Esophagus muscularis mucosa (tissue), 4 donors: ENCODE results near the gene FAM149A.

Experiments used
- CTCF ChIP-seq, 3 experiments: fragments of 200-600 bp in 2 of 3; fragments of 450-650 bp in 1 of 3; sonication (generic) in 2 of 3; IDR thresholded peaks; one replicate each; pipeline ENCODE4 v1.5.1; 2017 to 2019; ENCODE audit warnings: antibody characterized with exemption in 3 of 3, mild to moderate bottlenecking in 2 of 3, moderate library complexity in 1 of 3
- EP300 ChIP-seq: sonication (generic); formaldehyde crosslinking; IDR thresholded peaks from one replicate; pipeline ENCODE4 v1.6.1; 2017; ENCODE audit warnings: antibody characterized with exemption
- POLR2A ChIP-seq: fragments of 450-650 bp; IDR thresholded peaks from one replicate; pipeline ENCODE4 v1.6.1; 2017; ENCODE audit warnings: antibody characterized with exemption, moderate library complexity, mild to moderate bottlenecking, low read depth
- POLR2AphosphoS5 ChIP-seq, 2 donors: sonication (generic); formaldehyde crosslinking; IDR thresholded peaks; one replicate each; pipeline ENCODE4 v1.6.1; 2017; ENCODE audit warnings: antibody characterized with exemption in 2 of 2

DNA sequence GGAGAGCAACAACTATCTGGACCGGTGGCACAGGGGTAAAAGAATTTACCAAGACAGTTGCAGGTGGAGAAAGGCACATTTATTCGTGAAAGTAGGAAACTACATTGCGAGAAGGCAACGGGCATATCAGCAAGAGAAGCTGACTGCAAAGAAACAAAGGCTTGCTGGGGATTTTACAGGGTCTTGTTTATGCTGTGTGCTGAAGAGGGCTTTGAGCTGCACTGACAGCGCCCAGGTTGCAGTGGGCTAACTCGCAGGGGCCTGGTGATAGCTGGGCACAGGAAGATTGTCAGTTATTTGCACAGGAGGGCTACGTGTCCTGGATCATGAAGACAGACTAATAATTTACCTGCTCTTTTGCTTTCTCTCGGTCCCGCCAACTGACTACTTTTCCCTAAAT is 24.8 kb upstream of the FAM149A start:
- TF ChIP-seq POLR2A (no peak), POLR2AphosphoS5 (IDR thresholded peaks at IDR 0.05) (no peak), EP300 (no peak), CTCF (IDR thresholded peaks at IDR 0.05) (no peak)
